CD4-positive, CD25-positive, alpha-beta regulatory T cell (primary cell): ENCODE measurements around the gene COL4A6. TPM values are rescaled to one million over a fixed set of nuclear protein-coding genes. Genes with fewer than 3 reads are reported as not detected.

ENCODE experiments used
- ATAC-seq, 2 donors: fragments of 150-1000 bp; cut with Tn5 transposase; one replicate each; pipeline ENCODE4 v1.10.0; 2021; ENCODE audit warnings: low read depth in 2 of 2, moderate number of reproducible peaks in 2 of 2, moderate library complexity in 1 of 2
- DNase-seq, 3 donors: peaks; one replicate each; pipeline versions ENCODE4 v3.0.0 to v3.0.0-alpha.2; 2012 to 2022; ENCODE audit warnings: mixed read lengths in 1 of 3
- H3K27ac ChIP-seq: one replicate; pipeline ENCODE4 v1.7.0; 2013; ENCODE audit warnings: mild to moderate bottlenecking, low read length; ENCODE audit not compliant: insufficient read depth, poor library complexity, severe bottlenecking
- H3K27me3 ChIP-seq: one replicate; pipeline ENCODE4 v1.7.0; 2013; ENCODE audit warnings: low read length; ENCODE audit not compliant: control insufficient read depth, insufficient read depth
- H3K36me3 ChIP-seq: one replicate; pipeline ENCODE4 v1.7.0; 2013; ENCODE audit warnings: mild to moderate bottlenecking, low read length, moderate library complexity; ENCODE audit not compliant: control insufficient read depth, insufficient read depth
- H3K4me1 ChIP-seq: 2 replicates; pipeline ENCODE4 v1.7.0; 2013; ENCODE audit warnings: mild to moderate bottlenecking, low read length; ENCODE audit not compliant: insufficient read depth, control insufficient read depth, poor library complexity, severe bottlenecking
- H3K4me3 ChIP-seq: one replicate; pipeline ENCODE4 v1.7.0; 2013; ENCODE audit warnings: low read depth, mild to moderate bottlenecking, low read length, moderate library complexity
- H3K9me3 ChIP-seq, 2 experiments: 1 replicate in 1 of 2; 2 replicates in 1 of 2; pipeline ENCODE4 v1.7.0; 2013; ENCODE audit warnings: low read length in 2 of 2, mild to moderate bottlenecking in 1 of 2, moderate library complexity in 1 of 2; ENCODE audit not compliant: control insufficient read depth in 2 of 2
- H3K27ac Mint-ChIP-seq, 3 donors: one replicate each; pipeline ENCODE4 v1.8.0; 2020 to 2022; ENCODE audit warnings: mild to moderate bottlenecking in 3 of 3, mixed read lengths in 3 of 3, moderate library complexity in 2 of 3
- H3K27me3 Mint-ChIP-seq: one replicate; pipeline ENCODE4 v1.8.0; 2022; ENCODE audit warnings: mild to moderate bottlenecking, mixed read lengths
- H3K36me3 Mint-ChIP-seq: one replicate; pipeline ENCODE4 v1.8.0; 2020; ENCODE audit warnings: mixed read lengths
- H3K4me1 Mint-ChIP-seq, 4 donors: one replicate each; pipeline ENCODE4 v1.8.0; 2020 to 2022; ENCODE audit warnings: mixed read lengths in 4 of 4, mild to moderate bottlenecking in 1 of 4
- H3K4me3 Mint-ChIP-seq, 4 donors: one replicate each; pipeline ENCODE4 v1.8.0; 2020 to 2022; ENCODE audit warnings: mild to moderate bottlenecking in 4 of 4, mixed read lengths in 4 of 4, moderate library complexity in 3 of 4
- H3K9me3 Mint-ChIP-seq, 7 donors: one replicate each; pipeline ENCODE4 v1.8.0; 2020 to 2022; ENCODE audit warnings: mixed read lengths in 7 of 7, mild to moderate bottlenecking in 3 of 7, moderate library complexity in 2 of 7
- polyA plus RNA-seq, 4 donors: library from polyadenylated mRNA; unstranded; fragments of 300-500 nt; fragmentation: Illumina TruSeq; gene quantifications; one replicate each; pipeline ENCODE4 v1.2.3, GENCODE V29; 2021
- total RNA-seq: library from RNA; stranded (reverse); gene quantifications from one replicate; pipeline ENCODE4 v1.2.3, GENCODE V29; 2022

Gene COL4A6
- total and polyA plus RNA-seq, 5 donors from 2014 or later = not detected

DNA sequence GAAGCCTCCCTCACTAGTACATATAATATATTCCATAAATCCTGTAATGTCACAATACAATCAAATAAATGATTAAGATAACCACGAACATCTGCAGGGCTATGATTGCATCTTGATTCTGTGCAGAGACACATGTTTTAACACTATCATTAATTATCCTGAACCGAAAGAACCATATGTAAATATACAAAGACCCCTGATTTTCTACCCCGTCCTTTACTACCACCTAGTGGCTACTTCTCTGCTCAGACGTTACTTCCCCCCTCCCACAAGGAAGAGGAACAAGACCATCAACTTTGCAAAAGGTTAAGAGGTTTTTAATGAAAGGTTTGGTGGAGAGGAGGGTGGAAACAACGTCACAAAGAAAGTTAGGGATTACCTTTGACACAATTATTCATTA, 134.0 kb downstream of the COL4A6 start:
- Histone ChIP-seq H3K36me3 (no peaks in the 10 kb centered on the region), H3K27ac (no peak overlapping the region), H3K4me3 (no peak overlapping the region), H3K27me3 (no peaks in the 10 kb centered on the region), H3K9me3 (no peaks in the 10 kb centered on the region), H3K4me1 (no peaks in the 10 kb centered on the region)
- H3K27ac Mint-ChIP-seq = no peak overlapping the region
- ATAC-seq (no peak), DNase-seq (peak in 1 of 3 donors; percentile 1)
- H3K27me3 Mint-ChIP-seq = no peaks in the 10 kb centered on the region
- no peaks in the 10 kb centered on the region for H3K36me3 Mint-ChIP-seq
- H3K9me3 Mint-ChIP-seq = no peaks in the 10 kb centered on the region
- no peak overlapping the region for H3K4me3 Mint-ChIP-seq
- no peaks in the 10 kb centered on the region for H3K4me1 Mint-ChIP-seq

GRCh38 chrX:108303682-108304081, 134.5 kb downstream of the COL4A6 start:
- no peaks in the 10 kb centered on the region for H3K9me3 ChIP-seq
- no peak for ATAC-seq
- no peaks in the 10 kb centered on the region for H3K4me1 ChIP-seq
- no peaks in the 10 kb centered on the region for H3K4me1 Mint-ChIP-seq
- no peak overlapping the region for H3K27ac Mint-ChIP-seq
- H3K4me3 Mint-ChIP-seq = no peak overlapping the region
- H3K27me3 ChIP-seq = no peaks in the 10 kb centered on the region
- no peak for DNase-seq
- no peaks in the 10 kb centered on the region for H3K36me3 ChIP-seq
- no peak overlapping the region for H3K4me3 ChIP-seq
- H3K36me3 Mint-ChIP-seq = no peaks in the 10 kb centered on the region
- no peaks in the 10 kb centered on the region for H3K27me3 Mint-ChIP-seq
- no peaks in the 10 kb centered on the region for H3K9me3 Mint-ChIP-seq
- H3K27ac ChIP-seq = no peak overlapping the region

DNA sequence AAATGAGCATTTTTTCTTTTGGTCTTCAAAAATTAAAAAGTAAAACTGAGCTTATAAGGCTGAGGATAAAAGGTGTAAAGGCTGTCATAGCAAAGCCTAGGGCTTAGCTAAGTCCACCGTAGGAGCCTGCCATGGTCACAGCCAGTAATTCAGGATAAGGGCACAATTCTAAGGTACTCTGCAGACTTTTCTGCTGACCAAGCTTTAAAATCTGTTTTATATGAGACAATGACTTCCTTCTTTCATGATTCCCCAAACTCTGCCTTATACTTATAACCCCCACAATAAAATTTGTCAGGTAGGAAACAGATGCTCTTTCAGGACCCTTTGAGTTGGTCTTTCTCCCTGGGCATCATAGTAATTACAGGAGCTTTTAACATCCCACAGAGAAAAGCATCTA, 138.5 kb downstream of the COL4A6 start:
- Histone ChIP-seq H3K36me3 (no peaks in the 10 kb centered on the region), H3K4me3 (no peak overlapping the region), H3K4me1 (no peaks in the 10 kb centered on the region), H3K27ac (no peak overlapping the region), H3K9me3 (no peaks in the 10 kb centered on the region), H3K27me3 (no peaks in the 10 kb centered on the region)
- Mint-ChIP-seq H3K27ac (no peak overlapping the region), H3K9me3 (no peaks in the 10 kb centered on the region), H3K4me1 (no peaks in the 10 kb centered on the region), H3K36me3 (no peaks in the 10 kb centered on the region), H3K27me3 (no peaks in the 10 kb centered on the region), H3K4me3 (no peak overlapping the region)
- DNase-seq = no peak
- no peak for ATAC-seq

DNA sequence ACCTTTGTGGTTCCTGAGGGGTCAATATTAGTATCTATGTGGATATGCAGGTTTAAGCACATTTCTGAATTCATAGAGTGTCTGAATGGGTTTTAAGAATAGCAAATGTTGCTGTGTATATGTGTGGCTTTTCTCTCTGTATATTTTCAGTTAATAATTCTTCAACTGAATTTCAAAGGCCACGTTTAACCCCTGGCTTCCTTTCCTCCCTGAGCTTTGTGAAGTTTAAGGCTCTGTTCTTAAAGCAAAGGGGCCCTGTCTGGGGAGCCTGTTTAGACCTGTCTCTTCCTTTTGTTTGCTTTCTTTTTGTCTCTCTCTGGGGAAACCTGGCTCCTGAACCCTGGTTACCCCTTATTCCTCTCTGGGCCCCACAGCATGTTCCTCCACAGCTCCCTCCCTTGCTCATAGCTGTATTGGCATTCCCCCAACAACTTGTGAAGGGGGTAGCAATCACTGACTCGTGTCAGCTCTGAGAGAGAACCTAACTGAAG, 139.1 kb downstream of the COL4A6 start:
- Mint-ChIP-seq H3K9me3 (peaks cover 0 to 2% (median 0%) of the 10 kb centered on the region in 7 donors), H3K4me3 (no peak overlapping the region), H3K27ac (no peak overlapping the region), H3K36me3 (no peaks in the 10 kb centered on the region), H3K4me1 (no peaks in the 10 kb centered on the region), H3K27me3 (no peaks in the 10 kb centered on the region)
- no peak for ATAC-seq
- Histone ChIP-seq H3K9me3 (no peaks in the 10 kb centered on the region), H3K4me1 (no peaks in the 10 kb centered on the region), H3K27me3 (no peaks in the 10 kb centered on the region), H3K27ac (no peak overlapping the region), H3K36me3 (no peaks in the 10 kb centered on the region), H3K4me3 (no peak overlapping the region)
- DNase-seq = no peak

DNA sequence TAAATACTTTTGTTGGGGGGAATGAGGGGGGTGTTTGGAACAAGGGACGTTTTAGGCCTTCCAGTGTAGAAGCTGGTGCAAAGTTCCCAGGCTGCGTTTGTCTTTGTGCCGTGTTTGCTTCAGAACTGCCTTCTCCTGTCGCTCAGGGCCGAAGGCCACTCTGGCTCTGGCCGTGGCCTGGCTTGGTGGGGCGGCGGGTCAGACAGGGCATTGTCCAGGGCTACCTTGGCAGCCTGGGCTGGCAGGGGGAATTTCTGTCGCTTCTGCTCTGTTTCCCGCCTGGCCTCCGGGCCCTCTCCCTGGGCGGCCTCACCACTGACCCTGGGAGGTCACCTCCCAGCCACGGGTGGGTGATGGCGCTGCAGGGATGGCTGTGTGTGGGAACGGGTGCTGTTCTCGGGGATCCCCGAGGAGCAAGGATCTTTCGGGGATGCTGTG, 140.0 kb downstream of the COL4A6 start:
- Mint-ChIP-seq H3K4me3 (no peak overlapping the region), H3K4me1 (no peaks in the 10 kb centered on the region), H3K9me3 (peaks cover 0 to 2% (median 0%) of the 10 kb centered on the region in 7 donors), H3K27me3 (no peaks in the 10 kb centered on the region), H3K36me3 (no peaks in the 10 kb centered on the region), H3K27ac (no peak overlapping the region)
- ATAC-seq (no peak), DNase-seq (no peak)
- Histone ChIP-seq H3K36me3 (no peaks in the 10 kb centered on the region), H3K9me3 (no peaks in the 10 kb centered on the region), H3K27ac (no peak overlapping the region), H3K4me3 (no peak overlapping the region), H3K4me1 (no peaks in the 10 kb centered on the region), H3K27me3 (no peaks in the 10 kb centered on the region)

DNA sequence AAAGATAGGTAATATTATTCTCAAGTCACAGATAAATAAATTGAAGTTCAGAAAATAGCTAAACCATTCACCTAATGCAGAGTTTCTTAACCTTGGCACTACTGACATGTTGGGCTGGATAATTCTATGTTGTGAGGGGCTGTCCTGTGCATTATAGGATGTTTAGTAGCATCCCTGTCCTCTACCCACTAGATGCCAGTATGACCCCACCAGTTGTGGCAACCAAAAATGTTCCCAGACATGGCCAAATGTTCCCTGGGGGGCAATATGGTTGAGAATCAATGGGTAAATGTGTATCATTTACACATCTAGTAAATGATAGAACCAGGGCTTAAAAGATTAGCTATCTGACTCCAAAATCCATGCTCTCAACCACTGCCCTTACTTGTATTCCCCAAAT, 140.9 kb downstream of the COL4A6 start:
- Mint-ChIP-seq H3K27ac (no peak overlapping the region), H3K9me3 (peaks cover 0 to 2% (median 0%) of the 10 kb centered on the region in 7 donors), H3K27me3 (no peaks in the 10 kb centered on the region), H3K4me3 (no peak overlapping the region), H3K4me1 (no peaks in the 10 kb centered on the region), H3K36me3 (no peaks in the 10 kb centered on the region)
- DNase-seq = no peak
- no peak overlapping the region for H3K27ac ChIP-seq
- no peaks in the 10 kb centered on the region for H3K36me3 ChIP-seq
- H3K27me3 ChIP-seq = no peaks in the 10 kb centered on the region
- H3K4me3 ChIP-seq = no peak overlapping the region
- ATAC-seq = no peak
- H3K4me1 ChIP-seq = no peaks in the 10 kb centered on the region
- H3K9me3 ChIP-seq = no peaks in the 10 kb centered on the region

DNA sequence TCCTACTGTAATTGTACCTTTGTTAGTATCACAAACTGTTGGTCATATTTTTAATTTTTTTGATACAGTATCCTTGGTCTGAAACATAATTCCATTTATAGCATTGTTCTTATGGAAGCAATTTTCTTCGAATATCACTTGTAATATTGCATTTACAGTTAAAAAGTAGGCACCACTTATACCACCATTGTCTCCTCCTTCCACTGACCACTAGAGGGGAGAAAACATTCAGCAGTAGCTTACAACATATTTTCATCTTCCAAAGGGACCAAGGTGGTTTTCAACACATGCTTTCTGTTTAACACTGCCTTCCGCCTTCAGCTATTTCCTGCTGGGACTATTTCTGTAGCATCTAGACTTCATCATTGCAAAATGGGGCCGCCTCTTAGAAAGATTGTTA, 146.2 kb downstream of the COL4A6 start:
- Histone ChIP-seq H3K27ac (no peak overlapping the region), H3K4me1 (no peaks in the 10 kb centered on the region), H3K9me3 (no peaks in the 10 kb centered on the region), H3K36me3 (no peaks in the 10 kb centered on the region), H3K4me3 (no peak overlapping the region), H3K27me3 (no peaks in the 10 kb centered on the region)
- Mint-ChIP-seq H3K27me3 (no peaks in the 10 kb centered on the region), H3K4me3 (no peak overlapping the region), H3K4me1 (no peaks in the 10 kb centered on the region), H3K9me3 (peaks cover 0 to 3% (median 0%) of the 10 kb centered on the region in 7 donors), H3K36me3 (no peaks in the 10 kb centered on the region), H3K27ac (no peak overlapping the region)
- ATAC-seq (no peak), DNase-seq (no peak)

DNA sequence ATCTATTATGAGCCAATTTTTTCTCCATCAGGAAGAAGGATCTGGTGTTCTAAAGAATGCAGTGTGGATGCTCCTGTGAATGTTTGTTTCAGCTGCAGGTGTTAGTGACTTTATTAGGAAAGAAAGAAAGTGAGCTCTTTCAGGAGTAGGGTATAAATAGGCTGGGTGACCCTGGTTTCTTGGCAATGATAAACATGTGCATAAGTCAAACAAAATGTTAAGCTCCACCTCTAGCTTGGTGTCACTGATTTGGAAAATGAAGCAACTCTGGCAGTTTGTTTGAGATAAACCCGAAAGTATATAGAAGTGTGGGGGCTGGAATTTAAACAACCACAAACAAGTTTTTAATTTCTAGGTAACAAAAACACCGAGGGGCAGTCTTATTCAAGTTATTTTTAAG, 152.3 kb downstream of the COL4A6 start:
- no peaks in the 10 kb centered on the region for H3K36me3 ChIP-seq
- no peaks in the 10 kb centered on the region for H3K36me3 Mint-ChIP-seq
- H3K9me3 ChIP-seq = no peaks in the 10 kb centered on the region
- H3K4me3 Mint-ChIP-seq = no peak overlapping the region
- H3K9me3 Mint-ChIP-seq = no peaks in the 10 kb centered on the region
- no peaks in the 10 kb centered on the region for H3K4me1 ChIP-seq
- no peaks in the 10 kb centered on the region for H3K27me3 Mint-ChIP-seq
- no peak overlapping the region for H3K4me3 ChIP-seq
- no peak overlapping the region for H3K27ac Mint-ChIP-seq
- no peak for DNase-seq
- no peaks in the 10 kb centered on the region for H3K27me3 ChIP-seq
- no peaks in the 10 kb centered on the region for H3K4me1 Mint-ChIP-seq
- H3K27ac ChIP-seq = no peak overlapping the region
- ATAC-seq = no peak
